Colonic mucosa (tissue), 4 donors: ENCODE results near the gene HSF4. TPM values are rescaled to one million over a fixed set of nuclear protein-coding genes. Genes with fewer than 3 reads are reported as not detected.

Source experiments
- DNase-seq: peaks from one replicate; pipeline ENCODE4 v3.0.0-alpha.2; 2020
- H3K27ac ChIP-seq: fragments of 200-600 bp; one replicate; pipeline ENCODE4 v1.8.0; 2021
- H3K27me3 ChIP-seq: fragments of 200-600 bp; one replicate; pipeline ENCODE4 v1.8.0; 2021
- H3K36me3 ChIP-seq: fragments of 200-600 bp; one replicate; pipeline ENCODE4 v1.8.0; 2021
- H3K4me1 ChIP-seq: fragments of 200-600 bp; one replicate; pipeline ENCODE4 v1.8.0; 2021; ENCODE audit warnings: mild to moderate bottlenecking
- H3K4me3 ChIP-seq: fragments of 200-600 bp; one replicate; pipeline ENCODE4 v1.8.0; 2021
- H3K9ac ChIP-seq, 2 donors: one replicate each; pipeline ENCODE4 v1.7.0; 2013; ENCODE audit warnings: control low read depth in 2 of 2, low read depth in 2 of 2, low read length in 2 of 2
- H3K9me3 ChIP-seq: fragments of 200-600 bp; one replicate; pipeline ENCODE4 v1.8.0; 2021
- intact Hi-C: fragments of 100-400 bp; cut with DNase I; formaldehyde crosslinking; loops from one replicate; pipeline ENCODE4 v1.14.1; 2022
- total RNA-seq, 2 donors: library from RNA; stranded (reverse); fragmentation: NEBNext Ultra II Directional in 1 of 2; extraction: Animal tissue kit (Norgen Biotek cat#: 25700) in 1 of 2; gene quantifications; one replicate each; pipeline ENCODE4 v1.2.1, GENCODE V29; 2021
- TF ChIP-seq, protein P1 (sequence below): fragments of 200-600 bp; IDR thresholded peaks from one replicate; pipeline ENCODE4 v1.8.0; 2022; ENCODE audit warnings: antibody characterized with exemption, mild to moderate bottlenecking
- donor health status: healthy.
- donor health status: DM: no; HTN: no; CAD: no.
- donor health status: DM: no; HTN: no; CAD: no.

The HSF4 gene
- total RNA-seq, 2 donors from 2014 or later = 23.6 TPM

- Histone ChIP-seq H3K9ac (no peak overlapping the region), H3K4me3 (no peak overlapping the region), H3K27me3 (peaks cover 31% of the 10 kb centered on the region), H3K4me1 (peaks cover 24% of the 10 kb centered on the region), H3K27ac (no peak overlapping the region), H3K9me3 (no peaks in the 10 kb centered on the region), H3K36me3 (no peaks in the 10 kb centered on the region)
- TF ChIP-seq, protein P1, sequence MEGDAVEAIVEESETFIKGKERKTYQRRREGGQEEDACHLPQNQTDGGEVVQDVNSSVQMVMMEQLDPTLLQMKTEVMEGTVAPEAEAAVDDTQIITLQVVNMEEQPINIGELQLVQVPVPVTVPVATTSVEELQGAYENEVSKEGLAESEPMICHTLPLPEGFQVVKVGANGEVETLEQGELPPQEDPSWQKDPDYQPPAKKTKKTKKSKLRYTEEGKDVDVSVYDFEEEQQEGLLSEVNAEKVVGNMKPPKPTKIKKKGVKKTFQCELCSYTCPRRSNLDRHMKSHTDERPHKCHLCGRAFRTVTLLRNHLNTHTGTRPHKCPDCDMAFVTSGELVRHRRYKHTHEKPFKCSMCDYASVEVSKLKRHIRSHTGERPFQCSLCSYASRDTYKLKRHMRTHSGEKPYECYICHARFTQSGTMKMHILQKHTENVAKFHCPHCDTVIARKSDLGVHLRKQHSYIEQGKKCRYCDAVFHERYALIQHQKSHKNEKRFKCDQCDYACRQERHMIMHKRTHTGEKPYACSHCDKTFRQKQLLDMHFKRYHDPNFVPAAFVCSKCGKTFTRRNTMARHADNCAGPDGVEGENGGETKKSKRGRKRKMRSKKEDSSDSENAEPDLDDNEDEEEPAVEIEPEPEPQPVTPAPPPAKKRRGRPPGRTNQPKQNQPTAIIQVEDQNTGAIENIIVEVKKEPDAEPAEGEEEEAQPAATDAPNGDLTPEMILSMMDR = no peak
- intact Hi-C loops = no loop called here
- DNase-seq = peak; percentile 28
These were observed 2.9 kb upstream of the HSF4 start for GRCh38 chr16:67161595-67162058.

GRCh38 chr16:67162506-67163163, 1.9 kb upstream of the HSF4 start:
- no peak overlapping the region for H3K27ac ChIP-seq
- H3K4me3 ChIP-seq = peak overlapping the region; percentile 28
- intact Hi-C loops = no loop called here
- peaks cover 24% of the 10 kb centered on the region for H3K4me1 ChIP-seq
- TF ChIP-seq, protein P1 = no peak
- H3K36me3 ChIP-seq = no peaks in the 10 kb centered on the region
- peaks cover 31% of the 10 kb centered on the region for H3K27me3 ChIP-seq
- H3K9me3 ChIP-seq = no peaks in the 10 kb centered on the region
- peak overlapping the region in 1 of 2 donors; percentile 19 for H3K9ac ChIP-seq
- no peak for DNase-seq

DNA sequence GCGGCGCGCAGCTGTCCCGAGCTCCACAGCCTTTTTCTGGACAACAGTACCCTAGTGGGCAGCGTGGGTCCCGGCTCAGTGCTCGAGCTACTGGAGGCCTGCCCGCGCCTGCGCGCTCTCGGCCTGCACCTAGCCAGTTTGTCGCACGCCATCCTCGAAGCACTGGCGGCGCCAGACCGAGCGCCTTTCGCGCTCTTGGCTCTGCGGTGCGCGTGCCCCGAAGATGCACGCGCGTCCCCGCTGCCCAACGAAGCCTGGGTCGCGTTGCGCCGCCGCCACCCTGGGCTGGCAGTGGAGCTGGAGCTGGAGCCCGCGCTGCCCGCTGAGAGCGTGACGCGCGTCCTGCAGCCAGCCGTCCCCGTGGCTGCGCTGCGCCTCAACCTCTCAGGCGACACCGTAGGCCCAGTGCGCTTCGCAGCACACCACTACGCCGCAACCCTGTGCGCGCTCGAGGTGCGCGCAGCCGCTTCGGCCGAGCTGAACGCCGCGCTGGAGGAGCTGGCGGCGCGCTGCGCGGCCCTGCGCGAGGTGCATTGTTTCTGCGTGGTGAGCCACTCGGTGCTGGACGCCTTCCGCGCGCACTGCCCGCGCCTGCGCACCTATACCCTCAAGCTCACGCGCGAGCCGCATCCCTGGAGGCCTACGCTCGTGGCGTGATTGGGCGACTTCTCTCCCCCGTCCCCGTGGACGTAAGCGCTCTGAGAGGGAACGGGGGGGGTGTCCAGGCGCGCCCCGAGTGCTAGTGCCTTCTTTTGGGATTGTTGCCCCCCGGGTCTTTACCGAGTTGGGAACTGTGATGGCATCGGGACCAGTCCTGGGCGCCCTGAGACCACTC, 1.2 kb upstream of the HSF4 start:
- H3K9ac ChIP-seq = peak overlapping the region; percentile 19 to 30
- H3K9me3 ChIP-seq = no peaks in the 10 kb centered on the region
- TF ChIP-seq, protein P1 = no peak
- no peak overlapping the region for H3K27ac ChIP-seq
- no peaks in the 10 kb centered on the region for H3K36me3 ChIP-seq
- H3K4me1 ChIP-seq = peaks cover 19% of the 10 kb centered on the region
- DNase-seq = peak; percentile 52
- intact Hi-C loops = no loop called here
- peak overlapping the region; percentile 28 for H3K4me3 ChIP-seq
- H3K27me3 ChIP-seq = peaks cover 31% of the 10 kb centered on the region

DNA sequence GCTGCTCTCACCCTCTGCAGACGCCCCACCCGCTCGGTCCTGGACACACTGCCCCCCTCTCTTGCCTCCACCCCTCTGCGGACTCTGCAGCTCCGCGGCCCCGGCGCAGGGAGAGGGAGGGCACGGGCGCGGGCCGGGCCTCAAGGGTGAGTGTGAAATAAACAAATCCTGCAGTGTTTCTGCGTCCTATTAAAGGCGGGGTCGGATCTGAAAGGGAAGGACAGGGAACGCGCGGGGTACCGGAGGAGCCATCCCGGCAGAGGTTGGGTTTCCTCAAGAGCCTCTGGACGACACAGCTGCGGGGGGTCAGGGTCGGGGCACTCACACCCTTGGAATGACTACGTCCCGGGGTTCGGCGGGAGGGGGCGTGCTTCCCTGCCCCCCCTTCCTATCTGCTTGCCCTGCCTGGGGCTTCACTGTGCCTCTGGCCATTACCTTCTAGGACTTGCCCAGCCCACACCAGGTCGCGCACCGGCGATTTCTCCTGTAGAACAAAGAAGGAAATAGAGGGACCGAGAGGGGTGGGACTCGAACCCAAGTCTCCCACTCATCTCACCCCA, 466 bp upstream of the HSF4 start:
- peaks cover 31% of the 10 kb centered on the region for H3K27me3 ChIP-seq
- peak overlapping the region; percentile 30 to 46 for H3K9ac ChIP-seq
- DNase-seq = no peak
- H3K4me3 ChIP-seq = peak overlapping the region; percentile 28
- H3K27ac ChIP-seq = no peak overlapping the region
- intact Hi-C loops = no loop called here
- TF ChIP-seq, protein P1 = no peak
- no peaks in the 10 kb centered on the region for H3K36me3 ChIP-seq
- peaks cover 19% of the 10 kb centered on the region for H3K4me1 ChIP-seq
- H3K9me3 ChIP-seq = no peaks in the 10 kb centered on the region

- DNase-seq = no peak
- TF ChIP-seq, protein P1 = no peak
- Histone ChIP-seq H3K27me3 (peaks cover 31% of the 10 kb centered on the region), H3K36me3 (no peaks in the 10 kb centered on the region), H3K9ac (peak overlapping the region; percentile 46 to 47), H3K9me3 (no peaks in the 10 kb centered on the region), H3K4me3 (no peak overlapping the region), H3K4me1 (peaks cover 27% of the 10 kb centered on the region), H3K27ac (no peak overlapping the region)
- intact Hi-C loops = no loop called here
These were observed 855 bp downstream of the HSF4 start for GRCh38 chr16:67165121-67166078.
